Measurements from ENCODE around the gene GRIK3.

GRIK3 gene

DNA sequence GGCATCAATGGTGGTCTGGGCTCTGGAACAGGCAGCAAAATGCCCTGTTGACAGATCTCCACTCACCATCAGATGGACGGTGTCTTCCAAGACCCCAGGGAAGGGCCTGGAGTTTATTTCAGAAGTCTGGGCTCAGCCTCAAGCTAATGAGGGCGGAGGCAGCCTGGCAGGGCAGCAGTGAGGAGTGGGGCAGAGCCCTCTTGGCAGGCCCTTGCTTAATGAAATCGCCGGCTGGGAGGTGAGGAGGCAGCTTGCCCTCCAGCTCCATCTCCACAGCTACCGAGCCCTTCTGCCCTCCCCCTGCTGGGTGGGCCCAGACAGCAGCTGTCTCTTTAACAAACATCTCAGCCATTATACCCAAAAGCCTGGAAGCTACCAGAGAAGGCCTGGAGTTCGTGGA is 22.0 kb upstream of the GRIK3 start:
- TF ChIP-seq GABPA (IDR thresholded peaks at IDR 0.05; ENCODE audit: low read depth) (no peak), POLR2AphosphoS5 (IDR thresholded peaks at IDR 0.05; ENCODE audit: low read depth) (no peak), SPI1 (IDR thresholded peaks at IDR 0.05; ENCODE audit: borderline replicate concordance, low read depth) (no peak), CTCF (IDR thresholded peaks at IDR 0.05; ENCODE audit: insufficient read depth, low read length) (no peak)
- TF ChIP-seq, protein P1, sequence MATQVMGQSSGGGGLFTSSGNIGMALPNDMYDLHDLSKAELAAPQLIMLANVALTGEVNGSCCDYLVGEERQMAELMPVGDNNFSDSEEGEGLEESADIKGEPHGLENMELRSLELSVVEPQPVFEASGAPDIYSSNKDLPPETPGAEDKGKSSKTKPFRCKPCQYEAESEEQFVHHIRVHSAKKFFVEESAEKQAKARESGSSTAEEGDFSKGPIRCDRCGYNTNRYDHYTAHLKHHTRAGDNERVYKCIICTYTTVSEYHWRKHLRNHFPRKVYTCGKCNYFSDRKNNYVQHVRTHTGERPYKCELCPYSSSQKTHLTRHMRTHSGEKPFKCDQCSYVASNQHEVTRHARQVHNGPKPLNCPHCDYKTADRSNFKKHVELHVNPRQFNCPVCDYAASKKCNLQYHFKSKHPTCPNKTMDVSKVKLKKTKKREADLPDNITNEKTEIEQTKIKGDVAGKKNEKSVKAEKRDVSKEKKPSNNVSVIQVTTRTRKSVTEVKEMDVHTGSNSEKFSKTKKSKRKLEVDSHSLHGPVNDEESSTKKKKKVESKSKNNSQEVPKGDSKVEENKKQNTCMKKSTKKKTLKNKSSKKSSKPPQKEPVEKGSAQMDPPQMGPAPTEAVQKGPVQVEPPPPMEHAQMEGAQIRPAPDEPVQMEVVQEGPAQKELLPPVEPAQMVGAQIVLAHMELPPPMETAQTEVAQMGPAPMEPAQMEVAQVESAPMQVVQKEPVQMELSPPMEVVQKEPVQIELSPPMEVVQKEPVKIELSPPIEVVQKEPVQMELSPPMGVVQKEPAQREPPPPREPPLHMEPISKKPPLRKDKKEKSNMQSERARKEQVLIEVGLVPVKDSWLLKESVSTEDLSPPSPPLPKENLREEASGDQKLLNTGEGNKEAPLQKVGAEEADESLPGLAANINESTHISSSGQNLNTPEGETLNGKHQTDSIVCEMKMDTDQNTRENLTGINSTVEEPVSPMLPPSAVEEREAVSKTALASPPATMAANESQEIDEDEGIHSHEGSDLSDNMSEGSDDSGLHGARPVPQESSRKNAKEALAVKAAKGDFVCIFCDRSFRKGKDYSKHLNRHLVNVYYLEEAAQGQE (IDR thresholded peaks at IDR 0.05; ENCODE audit: insufficient replicate concordance, low read depth), result no peak
- H3K27ac ChIP-seq (replicated peaks), result no peak overlapping the region
- no peak for DNase-seq (ENCODE audit: low read depth in 1 of 2, low spot score in 1 of 2)
- H3K4me3 ChIP-seq (replicated peaks; ENCODE audit: insufficient read depth, low read length), result no peak overlapping the region
- no peaks in the 10 kb centered on the region for H3K27me3 ChIP-seq (ENCODE audit: insufficient read depth, poor library complexity, severe bottlenecking)

DNA sequence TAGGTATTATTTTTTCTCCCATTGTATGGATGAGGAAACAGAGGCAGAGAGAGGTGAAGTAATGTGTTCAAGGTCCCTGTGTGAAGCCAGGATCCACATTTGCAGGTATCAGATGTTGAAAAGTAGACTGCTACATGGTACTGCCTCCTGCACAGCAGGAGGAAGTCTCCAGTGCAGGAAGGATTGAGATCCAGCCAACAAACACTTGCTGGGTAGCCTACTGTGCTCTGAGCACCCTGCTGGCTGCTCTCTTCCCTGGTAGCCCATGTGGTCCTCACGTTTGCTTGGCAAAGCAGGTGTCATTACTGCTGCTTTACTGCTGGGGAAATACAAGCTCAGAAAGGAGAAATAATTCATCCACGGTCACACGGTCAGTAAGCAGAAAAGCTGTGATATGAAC is 21.3 kb upstream of the GRIK3 start:
- H3K27me3 ChIP-seq (ENCODE audit: insufficient read depth, poor library complexity, severe bottlenecking), result no peaks in the 10 kb centered on the region
- H3K27ac ChIP-seq (replicated peaks), result no peak overlapping the region
- TF ChIP-seq SPI1 (IDR thresholded peaks at IDR 0.05; ENCODE audit: borderline replicate concordance, low read depth), result no peak
- TF ChIP-seq, protein P1 (IDR thresholded peaks at IDR 0.05; ENCODE audit: insufficient replicate concordance, low read depth), result no peak
- no peak for TF ChIP-seq CTCF (IDR thresholded peaks at IDR 0.05; ENCODE audit: insufficient read depth, low read length)
- TF ChIP-seq GABPA (IDR thresholded peaks at IDR 0.05; ENCODE audit: low read depth), result no peak
- TF ChIP-seq POLR2AphosphoS5 (IDR thresholded peaks at IDR 0.05; ENCODE audit: low read depth), result no peak
- H3K4me3 ChIP-seq (replicated peaks; ENCODE audit: insufficient read depth, low read length), result no peak overlapping the region
- DNase-seq (ENCODE audit: low read depth in 1 of 2, low spot score in 1 of 2), result no peak

- Histone ChIP-seq H3K27ac (replicated peaks) (no peak overlapping the region), H3K27me3 (ENCODE audit: insufficient read depth, poor library complexity, severe bottlenecking) (no peaks in the 10 kb centered on the region)
These were observed 18.9 kb upstream of the GRIK3 start for GRCh38 chr1:37053173-37053572.

More at GRCh38 chr1:37053173-37053572, 18.9 kb upstream of the GRIK3 start:
- TF ChIP-seq GABPA (IDR thresholded peaks at IDR 0.05; ENCODE audit: low read depth) (no peak), CTCF (IDR thresholded peaks at IDR 0.05; ENCODE audit: insufficient read depth, low read length) (no peak), SPI1 (IDR thresholded peaks at IDR 0.05; ENCODE audit: borderline replicate concordance, low read depth) (no peak), POLR2AphosphoS5 (IDR thresholded peaks at IDR 0.05; ENCODE audit: low read depth) (no peak)
- TF ChIP-seq, protein P1 (IDR thresholded peaks at IDR 0.05; ENCODE audit: insufficient replicate concordance, low read depth), result no peak
- no peak overlapping the region for H3K4me3 ChIP-seq (replicated peaks; ENCODE audit: insufficient read depth, low read length)
- DNase-seq (ENCODE audit: low read depth in 1 of 2, low spot score in 1 of 2), result no peak
